ENCODE data around the gene NDUFB7. TPM values are rescaled to one million over a fixed set of nuclear protein-coding genes. Genes with fewer than 3 reads are reported as not detected.

Gene NDUFB7
- total and polyA plus RNA-seq, 9 donors, result 86.9 to 429 (median 153) TPM; not detected in 1

GRCh38 chr19:14517840-14518505 lies 53.9 kb downstream of the NDUFB7 start, which contains the start of gene DNAJB1:
DNAJB1 (minus strand) TSS chr19:14518397; CDS start chr19:14518349, 48 bp downstream.
- 0% methylated on average over 45 to 82 of the region's 82 CpGs for WGBS, 3 donors
- TF ChIP-seq EP300 (IDR thresholded peaks at IDR 0.05) (no peak), POLR2A (IDR thresholded peaks at IDR 0.05) (peak; percentile 93), CTCF (IDR thresholded peaks at IDR 0.05) (peak in 1 of 3 donors; percentile 26)
- H3K27ac ChIP-seq, result peak within 1 kb of the TSS; percentile 97 to 100
- H3K9me3 ChIP-seq, result no peaks in the 10 kb centered on the region
- H3K36me3 ChIP-seq, result no peaks in the 10 kb centered on the region
- H3K4me3 ChIP-seq, result peak within 1 kb of the TSS; percentile 100
- H3K4me1 ChIP-seq (ENCODE audit: insufficient read depth), result peaks cover 12% of the 10 kb centered on the region
- peak; percentile 82 to 90 (median 86) for DNase-seq
- no peaks in the 10 kb centered on the region for H3K27me3 ChIP-seq
- intact Hi-C loops (cut with DNase I), result no loop called here

GRCh38 chr19:14517446-14517839 lies 54.4 kb downstream of the NDUFB7 start:
- DNase-seq, result no peak
- intact Hi-C loops (cut with DNase I), result no loop called here
- no peak for TF ChIP-seq EP300 (IDR thresholded peaks at IDR 0.05)
- TF ChIP-seq POLR2A (IDR thresholded peaks at IDR 0.05), result no peak
- TF ChIP-seq CTCF (IDR thresholded peaks at IDR 0.05), result no peak
- Histone ChIP-seq H3K27me3 (no peaks in the 10 kb centered on the region), H3K27ac (peak overlapping the region; percentile 97 to 100), H3K4me1 (ENCODE audit: insufficient read depth) (peaks cover 12% of the 10 kb centered on the region), H3K9me3 (no peaks in the 10 kb centered on the region), H3K36me3 (no peaks in the 10 kb centered on the region), H3K4me3 (peak overlapping the region; percentile 100)
- 0 to 1% (median 0%) methylated on average over 28 to 32 of the region's 32 CpGs for WGBS, 3 donors

- peak overlapping the region; percentile 100 for H3K4me3 ChIP-seq
- H3K36me3 ChIP-seq, result no peaks in the 10 kb centered on the region
- H3K9me3 ChIP-seq, result no peaks in the 10 kb centered on the region
- whole genome bisulfite sequencing, 3 donors, result 13 to 19% (median 14%) methylated on average over 22 of the region's 22 CpGs
- no peak for TF ChIP-seq POLR2A (IDR thresholded peaks at IDR 0.05)
- TF ChIP-seq EP300 (IDR thresholded peaks at IDR 0.05), result no peak
- no peak for TF ChIP-seq CTCF (IDR thresholded peaks at IDR 0.05)
- H3K27ac ChIP-seq, result peak overlapping the region; percentile 97 to 100
- H3K27me3 ChIP-seq, result no peaks in the 10 kb centered on the region
- peaks cover 12% of the 10 kb centered on the region for H3K4me1 ChIP-seq (ENCODE audit: insufficient read depth)
- no peak for DNase-seq
- intact Hi-C loops (cut with DNase I), result no loop called here
Observed at GRCh38 chr19:14516746-14517438, 55.0 kb downstream of the NDUFB7 start.

MicroRNA genes within 50 kb of the gene (microRNA counts, 767-probe panel; counts per million panel counts)
- microRNA hsa-miR-639, result 530 counts per million, percentile 78 among the panel's probes with 10 or more counts

Small RNA genes within 50 kb of the gene (microRNA-seq; reads per million reads assigned to microRNA genes)
- 0.18 to 1.7 (median 0.38) reads per million in 3 donors for gene MIR639

Small RNA genes within 50 kb of the gene (small RNA-seq; reads per million reads assigned to genes)
- not detected for gene RN7SL842P

Other genes with a start within 250 kb of the NDUFB7 start
- gene ADGRE5, start 190.6 kb downstream of the NDUFB7 start, total RNA-seq, result 10 to 100 TPM in 5 of 7 donors, 1 to 10 TPM in 2; 5.0 to 41.6 (median 25.6) TPM
- 10 to 100 TPM in 1 of 2 donors, 1 to 10 TPM in 1; 8.3 to 26.3 TPM for gene ADGRE5, start 190.6 kb downstream of the NDUFB7 start, polyA plus RNA-seq
- 10 to 100 TPM; 23.8 to 48.4 (median 31.8) TPM for gene DDX39A, start 152.7 kb downstream of the NDUFB7 start, total RNA-seq
- 10 to 100 TPM in 1 of 2 donors, 1 to 10 TPM in 1; 7.9 to 42.5 TPM for gene DDX39A, start 152.7 kb downstream of the NDUFB7 start, polyA plus RNA-seq
- 100 to 1,000 TPM in 1 of 7 donors, 10 to 100 TPM in 6; 42.3 to 128 (median 76.6) TPM for gene PKN1, start 138.8 kb downstream of the NDUFB7 start, total RNA-seq
- 10 to 100 TPM; 16.6 to 53.9 TPM for gene PKN1, start 138.8 kb downstream of the NDUFB7 start, polyA plus RNA-seq
- gene PTGER1, start 96.7 kb downstream of the NDUFB7 start, total RNA-seq, result under 1 TPM in 3 of 7 donors, not detected in 4; 0.18 to 0.92 (median 0.32) TPM
- gene PTGER1, start 96.7 kb downstream of the NDUFB7 start, polyA plus RNA-seq, result not detected
- 10 to 100 TPM; 33.7 to 64.5 (median 41.8) TPM for gene GIPC1, start 75.9 kb downstream of the NDUFB7 start, total RNA-seq
- gene GIPC1, start 75.9 kb downstream of the NDUFB7 start, polyA plus RNA-seq, result 10 to 100 TPM; 14.7 to 40.9 TPM
- 100 to 1,000 TPM in 3 of 7 donors, 10 to 100 TPM in 4; 53.7 to 151 (median 75.1) TPM for gene DNAJB1, start 53.7 kb downstream of the NDUFB7 start, total RNA-seq
- 100 to 1,000 TPM in 1 of 2 donors, 10 to 100 TPM in 1; 52.4 to 123 TPM for gene DNAJB1, start 53.7 kb downstream of the NDUFB7 start, polyA plus RNA-seq
- 100 to 1,000 TPM in 2 of 7 donors, 10 to 100 TPM in 5; 22.3 to 115 (median 78.2) TPM for gene TECR, start 42.5 kb downstream of the NDUFB7 start, total RNA-seq
- 10 to 100 TPM; 92.4 to 97.4 TPM for gene TECR, start 42.5 kb downstream of the NDUFB7 start, polyA plus RNA-seq
- gene CLEC17A, start 11.0 kb upstream of the NDUFB7 start, total RNA-seq, result under 1 TPM in 2 of 7 donors, not detected in 5; 0.20 TPM
- gene CLEC17A, start 11.0 kb upstream of the NDUFB7 start, polyA plus RNA-seq, result under 1 TPM in 1 of 2 donors, not detected in 1; 0.12 TPM
- gene ADGRE3, start 102.8 kb upstream of the NDUFB7 start, total RNA-seq, result under 1 TPM in 2 of 7 donors, not detected in 5; 0.13 to 0.15 TPM
- under 1 TPM in 1 of 2 donors, not detected in 1; 0.43 TPM for gene ADGRE3, start 102.8 kb upstream of the NDUFB7 start, polyA plus RNA-seq
- 10 to 100 TPM; 19.2 to 47.6 (median 35.0) TPM for gene ZNF333, start 118.0 kb upstream of the NDUFB7 start, total RNA-seq
- 10 to 100 TPM; 21.7 to 22.0 TPM for gene ZNF333, start 118.0 kb upstream of the NDUFB7 start, polyA plus RNA-seq
- 1 to 10 TPM in 4 of 7 donors, under 1 TPM in 3; 0.45 to 4.2 (median 1.0) TPM for gene ADGRE2, start 206.5 kb upstream of the NDUFB7 start, total RNA-seq
- gene ADGRE2, start 206.5 kb upstream of the NDUFB7 start, polyA plus RNA-seq, result 1 to 10 TPM in 1 of 2 donors, under 1 TPM in 1; 0.24 to 1.8 TPM